Prostate gland (tissue), 2 donors: ENCODE measurements around the gene RBP5. TPM values are rescaled to one million over a fixed set of nuclear protein-coding genes. Genes with fewer than 3 reads are reported as not detected.

Experiments
- DNase-seq: peaks from one replicate; pipeline ENCODE4 v3.0.0-alpha.2; 2019; ENCODE audit warnings: low spot score
- H3K27ac ChIP-seq, 2 donors: fragments of 200-600 bp; sonication (generic); 2 replicates each; pipeline ENCODE4 v1.5.1; 2017 to 2019
- H3K27me3 ChIP-seq: fragments of 200-600 bp; sonication (generic); replicated peaks from 2 replicates; pipeline ENCODE4 v1.5.1; 2019; ENCODE audit not compliant: insufficient read depth
- H3K36me3 ChIP-seq, 2 donors: fragments of 200-600 bp; sonication (generic); 1 replicate in 1 of 2; 2 replicates in 1 of 2; pipeline versions ENCODE4 v1.5.1 to v1.8.1; 2017 to 2019
- H3K4me1 ChIP-seq: fragments of 200-600 bp; sonication (generic); replicated peaks from 2 replicates; pipeline ENCODE4 v1.5.1; 2019
- H3K4me3 ChIP-seq, 2 donors: fragments of 200-600 bp; sonication (generic); 2 replicates each; pipeline ENCODE4 v1.5.1; 2017 to 2019
- H3K9me3 ChIP-seq: fragments of 200-600 bp; sonication (generic); 2 replicates; pipeline ENCODE4 v1.5.1; 2017
- POLR2A ChIP-seq: fragments of 450-650 bp; IDR thresholded peaks from one replicate; pipeline ENCODE4 v1.6.1; 2016; ENCODE audit warnings: antibody characterized with exemption, mild to moderate bottlenecking
- POLR2AphosphoS5 ChIP-seq: sonication (generic); formaldehyde crosslinking; IDR thresholded peaks from one replicate; pipeline ENCODE4 v1.6.1; 2017; ENCODE audit warnings: antibody characterized with exemption
- WGBS: methylation state at CpG from one replicate; pipeline ENCODE4 v1.1.5; 2018; 5-methylcytosine and 5-hydroxymethylcytosine counted together
- intact Hi-C: fragments of 100-400 bp; cut with DNase I; formaldehyde crosslinking; loops from one replicate; pipeline ENCODE4 v1.14.2; 2022
- total RNA-seq, 2 donors: library from RNA; depleted of rRNA; stranded (reverse); fragments of >200 nt; gene quantifications; one replicate each; pipeline ENCODE4 v1.1.0, GENCODE V29; 2016
- TF ChIP-seq, protein P1 (sequence below), 4 experiments: fragments of 200-600 bp in 2 of 4; fragments of 450-650 bp in 2 of 4; sonication (generic) in 2 of 4; IDR thresholded peaks; 1 replicate in 3 of 4; 2 replicates in 1 of 4; pipeline ENCODE4 v1.5.1; 2016 to 2019; ENCODE audit warnings: antibody characterized with exemption in 4 of 4, mild to moderate bottlenecking in 2 of 4, moderate library complexity in 2 of 4

The RBP5 gene
- total RNA-seq, 2 donors from 2014 or later: 2.4 to 3.5 TPM

DNA sequence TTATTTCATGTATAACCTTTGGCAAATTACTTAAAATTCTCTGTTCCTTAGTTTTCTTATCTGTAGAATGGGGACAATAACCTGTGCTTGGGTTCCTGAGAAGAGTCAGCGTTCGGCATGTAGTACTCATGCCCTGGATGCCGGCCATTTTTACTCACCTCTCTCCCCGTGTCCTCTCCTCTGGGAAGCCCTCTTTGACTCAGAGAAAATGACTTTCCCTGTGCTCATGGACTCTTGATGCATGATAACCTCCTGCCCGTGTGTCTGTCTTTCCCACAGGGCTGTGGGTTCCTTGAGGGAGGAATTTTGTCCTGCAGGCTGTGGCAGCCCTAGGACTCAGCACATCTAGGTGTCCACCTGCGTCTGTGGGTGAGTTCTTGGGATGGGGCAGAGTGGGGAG lies 13.8 kb downstream of the RBP5 start:
- WGBS: 98% methylated on average over 6 of the region's 6 CpGs
- Histone ChIP-seq H3K9me3 (no peaks in the 10 kb centered on the region), H3K27me3 (no peaks in the 10 kb centered on the region), H3K4me1 (no peaks in the 10 kb centered on the region), H3K27ac (no peak overlapping the region), H3K4me3 (no peak overlapping the region), H3K36me3 (no peaks in the 10 kb centered on the region)
- intact Hi-C loops: loop anchor here (5.0 kb wide), 1 partner anchor 168 kb away; no protein-coding TSS in a partner anchor
- DNase-seq: no peak
- TF ChIP-seq POLR2A (no peak), POLR2AphosphoS5 (no peak)
- TF ChIP-seq, protein P1, sequence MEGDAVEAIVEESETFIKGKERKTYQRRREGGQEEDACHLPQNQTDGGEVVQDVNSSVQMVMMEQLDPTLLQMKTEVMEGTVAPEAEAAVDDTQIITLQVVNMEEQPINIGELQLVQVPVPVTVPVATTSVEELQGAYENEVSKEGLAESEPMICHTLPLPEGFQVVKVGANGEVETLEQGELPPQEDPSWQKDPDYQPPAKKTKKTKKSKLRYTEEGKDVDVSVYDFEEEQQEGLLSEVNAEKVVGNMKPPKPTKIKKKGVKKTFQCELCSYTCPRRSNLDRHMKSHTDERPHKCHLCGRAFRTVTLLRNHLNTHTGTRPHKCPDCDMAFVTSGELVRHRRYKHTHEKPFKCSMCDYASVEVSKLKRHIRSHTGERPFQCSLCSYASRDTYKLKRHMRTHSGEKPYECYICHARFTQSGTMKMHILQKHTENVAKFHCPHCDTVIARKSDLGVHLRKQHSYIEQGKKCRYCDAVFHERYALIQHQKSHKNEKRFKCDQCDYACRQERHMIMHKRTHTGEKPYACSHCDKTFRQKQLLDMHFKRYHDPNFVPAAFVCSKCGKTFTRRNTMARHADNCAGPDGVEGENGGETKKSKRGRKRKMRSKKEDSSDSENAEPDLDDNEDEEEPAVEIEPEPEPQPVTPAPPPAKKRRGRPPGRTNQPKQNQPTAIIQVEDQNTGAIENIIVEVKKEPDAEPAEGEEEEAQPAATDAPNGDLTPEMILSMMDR (IDR thresholded peaks at IDR 0.05): no peak

DNA sequence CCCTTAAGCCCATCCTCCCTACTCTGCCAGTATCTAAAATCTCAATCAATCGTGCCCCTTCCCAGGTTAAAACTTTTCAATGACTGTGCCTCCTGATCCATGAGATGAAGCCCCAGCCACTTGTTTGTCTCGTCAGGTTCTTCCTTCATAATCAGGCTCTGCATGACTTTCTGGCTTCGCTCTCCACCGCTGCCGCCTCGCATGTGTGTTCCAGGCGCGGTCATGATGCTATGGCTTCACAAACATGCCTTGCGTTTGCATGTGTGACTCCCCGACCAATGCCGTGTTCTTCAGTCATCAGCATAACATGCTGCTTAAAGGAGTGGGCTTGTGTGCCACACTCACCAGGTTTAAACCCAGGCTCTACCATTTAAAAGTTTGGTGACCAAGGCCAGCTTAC lies 14.7 kb downstream of the RBP5 start:
- no peaks in the 10 kb centered on the region for H3K27me3 ChIP-seq
- H3K36me3 ChIP-seq: no peaks in the 10 kb centered on the region
- H3K9me3 ChIP-seq: no peaks in the 10 kb centered on the region
- TF ChIP-seq POLR2A (no peak), POLR2AphosphoS5 (no peak)
- TF ChIP-seq, protein P1 (IDR thresholded peaks at IDR 0.05): no peak
- DNase-seq: no peak
- no peaks in the 10 kb centered on the region for H3K4me1 ChIP-seq
- no peak overlapping the region for H3K27ac ChIP-seq
- intact Hi-C loops: loop anchor here (5.0 kb wide), 1 partner anchor 167 kb away; no protein-coding TSS in a partner anchor
- WGBS: 87% methylated on average over 11 of the region's 11 CpGs
- H3K4me3 ChIP-seq: no peak overlapping the region

DNA sequence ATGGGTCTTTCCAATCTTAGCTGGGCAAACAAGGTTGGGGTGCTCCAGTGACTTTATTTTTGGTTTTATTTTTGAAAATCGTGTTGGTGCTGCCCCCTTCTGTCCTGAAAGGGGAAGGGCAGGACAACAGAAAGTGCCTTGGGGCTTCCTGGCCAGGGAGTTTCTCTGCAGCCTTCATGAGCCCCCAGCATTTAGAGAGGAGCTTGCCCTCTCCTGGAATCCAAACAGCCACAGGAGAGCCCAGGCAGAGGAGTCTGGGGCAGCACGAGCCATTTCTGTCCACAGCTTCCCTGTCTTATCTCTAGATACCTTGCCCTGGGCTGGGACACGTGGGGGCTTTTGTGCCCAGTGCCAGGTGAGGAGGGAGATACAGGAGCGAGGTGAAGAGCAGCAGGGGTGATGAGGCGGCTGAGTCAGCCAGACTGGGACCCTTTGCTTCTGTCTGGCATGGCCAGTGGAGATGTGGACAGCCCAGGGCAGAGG lies 15.3 kb downstream of the RBP5 start:
- 47% methylated on average over 5 of the region's 5 CpGs for WGBS
- Histone ChIP-seq H3K4me1 (no peaks in the 10 kb centered on the region), H3K9me3 (no peaks in the 10 kb centered on the region), H3K36me3 (no peaks in the 10 kb centered on the region), H3K4me3 (no peak overlapping the region), H3K27ac (no peak overlapping the region), H3K27me3 (no peaks in the 10 kb centered on the region)
- DNase-seq: no peak
- TF ChIP-seq POLR2AphosphoS5: no peak
- TF ChIP-seq, protein P1 (IDR thresholded peaks at IDR 0.05): peak; percentile 67 to 80 (median 72)
- TF ChIP-seq POLR2A: no peak
- intact Hi-C loops: loop anchor here (5.0 kb wide), 1 partner anchor 166 kb away; no protein-coding TSS in a partner anchor

DNA sequence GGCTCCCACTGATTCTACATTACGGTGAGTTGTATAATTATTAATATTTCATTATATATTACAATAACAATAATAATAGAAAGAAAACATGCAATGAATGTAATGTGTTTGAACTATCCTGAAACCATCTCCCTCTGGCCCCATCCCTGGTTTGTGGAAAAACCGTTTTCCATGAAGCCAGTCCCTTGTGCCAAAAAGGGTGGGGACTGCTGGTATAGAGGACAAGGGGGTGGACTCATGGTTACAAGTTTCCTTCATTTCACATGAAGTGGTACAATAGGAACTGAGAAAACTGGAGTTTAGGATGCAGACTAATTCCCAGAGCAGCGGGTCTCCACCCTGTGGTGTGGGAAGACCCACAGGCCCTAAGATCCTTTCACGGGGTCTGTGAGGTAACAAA lies 16.6 kb downstream of the RBP5 start:
- Histone ChIP-seq H3K9me3 (no peaks in the 10 kb centered on the region), H3K4me1 (no peaks in the 10 kb centered on the region), H3K4me3 (no peak overlapping the region), H3K36me3 (no peaks in the 10 kb centered on the region), H3K27me3 (no peaks in the 10 kb centered on the region), H3K27ac (no peak overlapping the region)
- 82% methylated on average over 4 of the region's 4 CpGs for WGBS
- DNase-seq: no peak
- TF ChIP-seq POLR2AphosphoS5 (no peak), POLR2A (no peak)
- TF ChIP-seq, protein P1 (IDR thresholded peaks at IDR 0.05): no peak
- intact Hi-C loops: loop anchor here (5.0 kb wide), 1 partner anchor 165 kb away; no protein-coding TSS in a partner anchor

DNA sequence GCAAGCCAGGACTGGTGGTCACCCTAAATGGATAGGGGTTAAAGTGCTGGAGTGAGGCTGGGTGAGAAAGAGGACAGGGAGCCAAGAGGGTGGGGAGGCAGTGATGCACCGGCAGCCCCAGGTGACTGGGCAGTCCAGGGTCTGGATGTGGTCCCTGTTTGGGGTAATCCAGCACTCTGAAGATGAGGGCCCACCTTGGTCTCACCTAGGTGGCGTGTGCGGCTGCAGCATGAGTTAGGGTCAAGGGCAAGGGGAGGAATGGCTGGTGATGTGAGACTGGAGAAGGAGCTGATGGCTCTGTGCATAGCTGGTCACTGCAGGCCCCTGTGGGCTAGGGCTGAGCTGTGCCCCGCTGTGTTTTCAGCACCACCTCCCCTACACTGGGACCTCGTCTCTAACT lies 18.0 kb downstream of the RBP5 start:
- intact Hi-C loops: loop anchor here (5.0 kb wide), 1 partner anchor 163 kb away; no protein-coding TSS in a partner anchor
- WGBS: 88% methylated on average over 5 of the region's 5 CpGs

More for the DNA sequence above, 18.0 kb downstream of the RBP5 start:
- no peaks in the 10 kb centered on the region for H3K9me3 ChIP-seq
- no peaks in the 10 kb centered on the region for H3K27me3 ChIP-seq
- H3K4me1 ChIP-seq: no peaks in the 10 kb centered on the region
- no peak overlapping the region for H3K27ac ChIP-seq
- no peak overlapping the region for H3K4me3 ChIP-seq
- TF ChIP-seq POLR2A (no peak), POLR2AphosphoS5 (no peak)
- TF ChIP-seq, protein P1 (IDR thresholded peaks at IDR 0.05): no peak
- no peaks in the 10 kb centered on the region for H3K36me3 ChIP-seq
- DNase-seq: no peak
